Panc1 (cell line): ENCODE results near the gene PANK1.

Source experiments
- CTCF ChIP-seq: fragments of 450-650 bp; IDR thresholded peaks from 2 replicates; pipeline ENCODE4 v1.5.1; 2017; ENCODE audit warnings: mild to moderate bottlenecking
- POLR2AphosphoS5 ChIP-seq: IDR thresholded peaks from 2 replicates; pipeline ENCODE4 v1.6.1; 2012; ENCODE audit warnings: mild to moderate bottlenecking, low read depth, low read length, moderate library complexity

DNA sequence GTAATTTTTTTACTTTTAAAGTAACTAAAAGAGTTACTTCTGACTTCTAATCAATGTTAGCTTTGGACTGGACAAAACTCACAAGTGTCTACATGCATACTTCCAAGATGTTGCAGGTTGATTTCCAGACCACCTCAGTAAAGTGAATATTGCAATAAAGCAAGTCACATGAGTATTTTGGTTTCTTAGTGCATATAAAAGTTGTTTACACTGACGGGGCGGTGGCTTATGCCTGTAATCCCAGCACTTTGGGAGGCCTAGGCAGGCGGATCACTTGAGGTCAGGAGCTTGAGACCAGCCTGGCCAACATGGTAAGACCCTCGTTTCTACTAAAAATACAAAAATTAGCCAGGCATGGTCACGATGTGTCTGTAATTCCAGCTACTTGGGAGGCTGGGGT lies 40.8 kb downstream of the PANK1 start:
- TF ChIP-seq CTCF (no peak), POLR2AphosphoS5 (no peak)
